HepG2 (cell line): ENCODE measurements around the gene RAB3A. TPM values are rescaled to one million over a fixed set of nuclear protein-coding genes. Genes with fewer than 3 reads are reported as not detected.
A peak's percentile ranks its signal among the peaks of the same experiment; 100 is the strongest.

Experiments
- ARHGAP35 ChIP-seq: sonication (generic); formaldehyde crosslinking; IDR thresholded peaks from 2 replicates; pipeline ENCODE4 v1.9.0; 2022; ENCODE audit warnings: mild to moderate bottlenecking, inconsistent platforms, moderate library complexity, missing genetic modification reagents, borderline replicate concordance
- ATRX ChIP-seq: sonication (generic); formaldehyde crosslinking; IDR thresholded peaks from 2 replicates; pipeline ENCODE4 v1.4.0; 2020; ENCODE audit warnings: missing genetic modification reagents, borderline replicate concordance
- CERS6 ChIP-seq: sonication (generic); formaldehyde crosslinking; IDR thresholded peaks from 2 replicates; pipeline ENCODE4 v1.5.0; 2020; ENCODE audit warnings: missing genetic modification reagents
- EP300 ChIP-seq, 3 experiments: sonication (generic) in 1 of 3; formaldehyde crosslinking in 1 of 3; IDR thresholded peaks; 2 replicates each; pipeline versions ENCODE4 v1.5.1 to v1.6.1; 2011 to 2020; ENCODE audit warnings: low read depth in 2 of 3, low read length in 2 of 3, borderline replicate concordance in 1 of 3, improper control_type of control experiment in 1 of 3, mild to moderate bottlenecking in 1 of 3, missing genetic modification reagents in 1 of 3, moderate library complexity in 1 of 3
- FIP1L1 ChIP-seq: fragments of 200-400 bp; formaldehyde crosslinking; IDR thresholded peaks from 2 replicates; pipeline ENCODE4 v1.6.1; 2018; ENCODE audit warnings: low read depth, mild to moderate bottlenecking, low read length, moderate library complexity, borderline replicate concordance; ENCODE audit not compliant: insufficient read depth
- FOXP1 ChIP-seq, 2 experiments: fragments of 450-650 bp in 1 of 2; IDR thresholded peaks; 2 replicates each; pipeline ENCODE4 v1.6.1; 2017 to 2018; ENCODE audit warnings: antibody characterized with exemption in 1 of 2
- GATAD1 ChIP-seq: IDR thresholded peaks from 2 replicates; pipeline ENCODE4 v1.6.1; 2016; ENCODE audit warnings: missing genetic modification reagents, missing compliant biosample characterization
- GLI4 ChIP-seq: sonication (generic); formaldehyde crosslinking; IDR thresholded peaks from 2 replicates; pipeline ENCODE4 v1.5.1; 2020; ENCODE audit warnings: missing genetic modification reagents, mild to moderate bottlenecking, moderate library complexity, borderline replicate concordance
- MTERF4 ChIP-seq: sonication (generic); formaldehyde crosslinking; IDR thresholded peaks from 2 replicates; pipeline ENCODE4 v1.8.0; 2023; ENCODE audit warnings: mild to moderate bottlenecking, missing genetic modification reagents
- TEAD2 ChIP-seq: sonication (generic); formaldehyde crosslinking; IDR thresholded peaks from 2 replicates; pipeline ENCODE4 v1.9.0; 2021; ENCODE audit warnings: missing genetic modification reagents
- TFDP2 ChIP-seq: sonication (generic); formaldehyde crosslinking; IDR thresholded peaks from 2 replicates; pipeline ENCODE4 v1.4.0; 2020; ENCODE audit warnings: missing genetic modification reagents
- XRCC5 ChIP-seq: fragments of 200-400 bp; formaldehyde crosslinking; optimal IDR thresholded peaks from 2 replicates; pipeline ENCODE3; 2017; ENCODE audit warnings: mild to moderate bottlenecking, low read length
- ZFAT ChIP-seq: sonication (generic); formaldehyde crosslinking; conservative IDR thresholded peaks from 2 replicates; pipeline ENCODE4 v1.8.1; 2023; ENCODE audit warnings: missing genetic modification reagents, inconsistent platforms
- ZNF570 ChIP-seq: sonication (generic); formaldehyde crosslinking; IDR thresholded peaks from 2 replicates; pipeline ENCODE4 v1.4.0; 2020; ENCODE audit warnings: mild to moderate bottlenecking, missing genetic modification reagents, borderline replicate concordance
- ZNF709 ChIP-seq: sonication (generic); formaldehyde crosslinking; IDR thresholded peaks from 2 replicates; pipeline ENCODE4 v1.5.0; 2020; ENCODE audit warnings: mild to moderate bottlenecking, missing genetic modification reagents
- ZNF770 ChIP-seq: sonication (generic); formaldehyde crosslinking; IDR thresholded peaks from 2 replicates; pipeline ENCODE4 v1.5.0; 2020; ENCODE audit warnings: mild to moderate bottlenecking, missing genetic modification reagents
- polyA plus RNA-seq, 8 experiments: library from polyadenylated mRNA; depleted of rRNA in 3 of 8; stranded (reverse) in 7 of 8; unstranded in 1 of 8; fragments of >200 nt; fragmentation: Illumina TruSeq in 4 of 8; extraction: Trizol in 4 of 8; gene quantifications; 2 replicates each; pipeline versions ENCODE4 v1.2.1 to v1.2.3, GENCODE V29; 2011 to 2016; ENCODE audit warnings: low read depth in 4 of 8, missing spikeins in 1 of 8, mixed read lengths in 1 of 8; ENCODE audit not compliant: insufficient read depth in 1 of 8
- total RNA-seq, 5 experiments: library from RNA; depleted of rRNA; stranded (reverse); fragments of >200 nt; fragmentation: Illumina TruSeq; extraction: Trizol; gene quantifications; 2 replicates each; pipeline ENCODE4 v1.2.3, GENCODE V29; 2016; ENCODE audit warnings: low read depth in 1 of 5
- TF ChIP-seq, protein P1 (sequence below): sonication (generic); formaldehyde crosslinking; IDR thresholded peaks from 2 replicates; pipeline ENCODE4 v1.5.1; 2020; ENCODE audit warnings: missing genetic modification reagents, mild to moderate bottlenecking, borderline replicate concordance

Gene RAB3A
- total and polyA plus RNA-seq, 2 of the 13 experiments (the other 11 are each of a cell fraction or from before 2014, with no cell fraction given), result 0.58 to 0.98 TPM

GRCh38 chr19:18203863-18204393, at the start of gene RAB3A (continued):
- TF ChIP-seq MTERF4 (CRISPR knock-in tag) (no peak), ATRX (CRISPR knock-in tag) (no peak), XRCC5 (peak; percentile 19), EP300 (IDR thresholded peaks at IDR 0.05; ENCODE audit: low read depth in 2 of 2, low read length in 2 of 2) (no peak), EP300 (CRISPR knock-in tag; IDR thresholded peaks at IDR 0.05; ENCODE audit: borderline replicate concordance) (no peak), FOXP1 (IDR thresholded peaks at IDR 0.05) (no peak), FOXP1 (CRISPR knock-in tag; IDR thresholded peaks at IDR 0.05) (no peak), GLI4 (CRISPR knock-in tag) (no peak), ZNF570 (CRISPR knock-in tag) (no peak), TEAD2 (CRISPR knock-in tag) (no peak), CERS6 (CRISPR knock-in tag) (no peak), ARHGAP35 (CRISPR knock-in tag) (no peak), ZNF709 (CRISPR knock-in tag) (no peak), ZNF770 (CRISPR knock-in tag) (no peak), TFDP2 (peak; percentile 31; the same call in 1 of the 2 replicates), ZFAT (CRISPR knock-in tag) (no peak), GATAD1 (CRISPR knock-in tag) (no peak), FIP1L1 (no peak)
- TF ChIP-seq, protein P1, sequence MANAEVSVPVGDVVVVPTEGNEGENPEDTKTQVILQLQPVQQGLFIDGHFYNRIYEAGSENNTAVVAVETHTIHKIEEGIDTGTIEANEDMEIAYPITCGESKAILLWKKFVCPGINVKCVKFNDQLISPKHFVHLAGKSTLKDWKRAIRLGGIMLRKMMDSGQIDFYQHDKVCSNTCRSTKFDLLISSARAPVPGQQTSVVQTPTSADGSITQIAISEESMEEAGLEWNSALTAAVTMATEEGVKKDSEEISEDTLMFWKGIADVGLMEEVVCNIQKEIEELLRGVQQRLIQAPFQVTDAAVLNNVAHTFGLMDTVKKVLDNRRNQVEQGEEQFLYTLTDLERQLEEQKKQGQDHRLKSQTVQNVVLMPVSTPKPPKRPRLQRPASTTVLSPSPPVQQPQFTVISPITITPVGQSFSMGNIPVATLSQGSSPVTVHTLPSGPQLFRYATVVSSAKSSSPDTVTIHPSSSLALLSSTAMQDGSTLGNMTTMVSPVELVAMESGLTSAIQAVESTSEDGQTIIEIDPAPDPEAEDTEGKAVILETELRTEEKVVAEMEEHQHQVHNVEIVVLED (CRISPR knock-in tag), result peak; percentile 60; the same call in 1 of the 2 replicates
